AG09319 (cell line): Measurements from ENCODE around the gene RB1.

ENCODE experiments used
- DNase-seq: peaks from one replicate; pipeline ENCODE4 v3.0.0-alpha.2; 2010; ENCODE audit warnings: low read depth; ENCODE audit errors: extremely low read depth
- CTCF ChIP-seq: IDR thresholded peaks from 2 replicates; pipeline ENCODE4 v1.5.1; 2011; ENCODE audit warnings: low read depth, mild to moderate bottlenecking, inconsistent platforms, low read length, moderate library complexity

Gene RB1

GRCh38 chr13:48275507-48275906 lies 28.0 kb upstream of the RB1 start:
- no peak for TF ChIP-seq CTCF
- no peak for DNase-seq

GRCh38 chr13:48278806-48279205 lies 24.7 kb upstream of the RB1 start:
- DNase-seq = no peak
- TF ChIP-seq CTCF = no peak

- TF ChIP-seq CTCF = no peak
- DNase-seq = no peak
These were observed 22.0 kb upstream of the RB1 start for GRCh38 chr13:48281556-48281955.

- no peak for TF ChIP-seq CTCF
- DNase-seq = no peak
These were observed 11.8 kb upstream of the RB1 start for GRCh38 chr13:48291730-48292129.

- DNase-seq = no peak
- TF ChIP-seq CTCF = no peak
These were observed 10.9 kb upstream of the RB1 start for GRCh38 chr13:48292650-48293049.

GRCh38 chr13:48294653-48295052 lies 8.9 kb upstream of the RB1 start:
- no peak for TF ChIP-seq CTCF
- no peak for DNase-seq

GRCh38 chr13:48295271-48295670 lies 8.3 kb upstream of the RB1 start:
- no peak for DNase-seq
- TF ChIP-seq CTCF = no peak
